Fibroblast of mammary gland (primary cell): ENCODE measurements around the gene SLC22A7.

Experiments used
- DNase-seq: peaks from one replicate; pipeline ENCODE4 v3.0.0-alpha.2; 2010; ENCODE audit warnings: low read depth
- H3K4me3 ChIP-seq: 2 replicates; pipeline ENCODE4 v1.5.1; 2011; ENCODE audit warnings: low read depth, mild to moderate bottlenecking, low read length, moderate library complexity; ENCODE audit not compliant: control insufficient read depth
- TF ChIP-seq, protein P1 (sequence below): conservative IDR thresholded peaks from 2 replicates; pipeline ENCODE4 v1.5.1; 2011; ENCODE audit warnings: low read depth, low read length, inconsistent platforms; ENCODE audit not compliant: control insufficient read depth, insufficient read depth

The SLC22A7 gene

DNA sequence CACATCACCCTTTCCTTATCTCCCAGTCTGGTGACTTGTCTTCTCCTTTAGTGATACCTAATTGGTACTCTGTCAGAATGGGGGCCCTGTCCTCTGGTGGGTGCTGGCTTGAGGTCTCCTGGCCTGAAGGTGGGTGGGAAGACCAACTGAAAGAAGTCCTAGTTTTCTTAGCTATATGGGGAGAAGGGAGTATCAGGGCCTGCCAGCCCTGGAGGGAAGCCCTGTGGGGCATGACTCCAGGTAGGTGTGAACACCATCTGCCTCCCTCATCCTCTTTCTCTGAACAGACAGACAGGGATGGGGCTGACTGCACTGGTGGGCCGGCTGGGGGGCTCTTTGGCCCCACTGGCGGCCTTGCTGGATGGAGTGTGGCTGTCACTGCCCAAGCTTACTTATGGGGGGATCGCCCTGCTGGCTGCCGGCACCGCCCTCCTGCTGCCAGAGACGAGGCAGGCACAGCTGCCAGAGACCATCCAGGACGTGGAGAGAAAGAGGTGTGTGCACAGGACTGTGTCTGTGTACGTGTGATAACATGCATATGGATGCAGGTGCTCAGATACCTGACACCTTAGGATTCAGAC lies 5.8 kb downstream of the SLC22A7 start:
- no peak for DNase-seq
- no peak overlapping the region for H3K4me3 ChIP-seq
- TF ChIP-seq, protein P1, sequence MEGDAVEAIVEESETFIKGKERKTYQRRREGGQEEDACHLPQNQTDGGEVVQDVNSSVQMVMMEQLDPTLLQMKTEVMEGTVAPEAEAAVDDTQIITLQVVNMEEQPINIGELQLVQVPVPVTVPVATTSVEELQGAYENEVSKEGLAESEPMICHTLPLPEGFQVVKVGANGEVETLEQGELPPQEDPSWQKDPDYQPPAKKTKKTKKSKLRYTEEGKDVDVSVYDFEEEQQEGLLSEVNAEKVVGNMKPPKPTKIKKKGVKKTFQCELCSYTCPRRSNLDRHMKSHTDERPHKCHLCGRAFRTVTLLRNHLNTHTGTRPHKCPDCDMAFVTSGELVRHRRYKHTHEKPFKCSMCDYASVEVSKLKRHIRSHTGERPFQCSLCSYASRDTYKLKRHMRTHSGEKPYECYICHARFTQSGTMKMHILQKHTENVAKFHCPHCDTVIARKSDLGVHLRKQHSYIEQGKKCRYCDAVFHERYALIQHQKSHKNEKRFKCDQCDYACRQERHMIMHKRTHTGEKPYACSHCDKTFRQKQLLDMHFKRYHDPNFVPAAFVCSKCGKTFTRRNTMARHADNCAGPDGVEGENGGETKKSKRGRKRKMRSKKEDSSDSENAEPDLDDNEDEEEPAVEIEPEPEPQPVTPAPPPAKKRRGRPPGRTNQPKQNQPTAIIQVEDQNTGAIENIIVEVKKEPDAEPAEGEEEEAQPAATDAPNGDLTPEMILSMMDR, result no peak

DNA sequence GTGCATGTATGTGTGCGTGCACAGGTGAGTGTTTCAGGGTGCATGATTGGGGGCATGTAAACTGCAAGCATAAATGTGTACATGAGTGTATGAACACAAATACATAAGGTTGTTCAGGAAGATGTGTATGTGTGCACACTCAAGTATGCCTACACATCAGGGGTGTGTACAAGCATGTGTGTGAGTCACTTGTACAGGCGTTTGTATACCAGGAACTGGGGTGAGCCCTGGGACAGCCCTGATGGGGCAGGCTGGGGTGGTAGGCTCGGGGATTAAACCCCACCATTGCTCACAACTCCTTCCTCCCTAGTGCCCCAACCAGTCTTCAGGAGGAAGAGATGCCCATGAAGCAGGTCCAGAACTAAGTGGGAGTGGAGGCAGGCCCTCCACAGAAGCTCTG lies 6.3 kb downstream of the SLC22A7 start:
- DNase-seq, result no peak
- no peak overlapping the region for H3K4me3 ChIP-seq
- TF ChIP-seq, protein P1, result no peak

DNA sequence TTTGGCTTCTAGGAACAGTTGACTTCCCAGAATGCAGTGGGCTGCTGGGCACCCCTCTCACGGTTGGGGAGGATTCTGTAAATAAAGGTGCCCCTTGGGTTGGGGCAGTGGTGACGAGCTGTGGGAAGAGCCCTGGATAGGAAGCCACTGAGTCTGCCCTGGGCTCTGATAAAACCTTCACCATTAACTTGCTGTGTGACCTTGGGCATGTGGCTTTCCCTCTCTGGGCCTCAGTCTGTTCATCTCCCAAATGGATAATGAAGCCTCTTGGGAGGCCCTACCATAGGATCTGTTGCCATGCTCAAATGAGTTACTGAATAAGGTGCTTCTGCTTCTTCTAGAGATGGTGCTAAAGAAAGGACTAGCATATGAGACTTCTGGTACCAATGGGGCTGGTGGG lies 6.8 kb downstream of the SLC22A7 start:
- TF ChIP-seq, protein P1, result no peak
- H3K4me3 ChIP-seq, result no peak overlapping the region
- no peak for DNase-seq

DNA sequence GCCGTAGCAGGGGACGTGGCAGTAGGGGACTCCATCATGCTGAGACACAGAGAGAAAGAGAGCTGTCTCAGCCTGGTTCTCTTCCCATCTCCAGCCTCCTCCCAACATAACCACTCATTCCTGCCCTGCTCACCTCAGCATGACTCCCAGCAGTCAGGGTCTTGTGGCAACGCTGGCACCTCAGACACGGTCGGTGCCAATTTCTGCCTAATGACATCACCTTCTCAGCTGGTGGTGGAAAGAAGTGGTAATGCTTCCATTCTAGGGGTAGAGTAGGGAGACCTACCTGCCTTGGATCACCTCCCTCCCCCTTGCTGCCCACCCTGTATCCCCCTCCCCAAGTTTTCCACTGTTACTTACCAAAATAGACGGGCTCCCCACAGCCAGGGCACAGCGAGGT lies 8.0 kb downstream of the SLC22A7 start:
- TF ChIP-seq, protein P1, result no peak
- DNase-seq, result no peak
- H3K4me3 ChIP-seq, result no peak overlapping the region

DNA sequence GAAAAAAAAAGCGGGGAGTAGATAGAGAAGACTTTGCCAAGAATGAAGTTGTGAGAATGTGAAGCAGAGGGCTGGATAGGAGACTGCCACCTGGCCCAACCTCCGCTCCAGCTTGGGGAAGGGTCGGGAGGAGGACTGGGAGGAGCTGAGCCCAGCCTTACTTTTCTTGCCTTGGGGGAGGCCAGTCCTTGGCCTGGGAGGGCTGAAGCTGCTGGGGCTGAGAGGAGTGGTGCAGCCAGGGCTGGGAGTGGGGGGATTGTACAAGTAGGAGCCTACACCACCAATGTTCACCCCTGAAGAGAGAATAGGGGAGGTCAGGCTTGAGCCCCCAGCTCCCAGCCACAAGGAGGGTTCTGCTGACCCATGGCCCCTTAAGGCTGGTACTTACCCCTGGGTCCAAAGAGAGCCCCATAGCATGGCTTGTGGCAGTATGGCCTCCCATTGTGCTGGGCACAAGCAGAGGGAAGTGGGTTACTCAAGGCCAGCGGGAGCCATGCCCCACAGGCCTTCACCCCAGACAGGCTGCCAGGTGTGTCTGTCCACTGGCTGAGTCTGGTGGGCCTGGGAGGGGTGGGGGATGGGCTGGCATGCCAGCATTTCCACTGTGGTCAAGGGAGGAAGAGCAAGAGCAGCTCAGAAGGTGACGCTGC lies 9.5 kb downstream of the SLC22A7 start:
- no peak overlapping the region for H3K4me3 ChIP-seq
- DNase-seq, result no peak
- TF ChIP-seq, protein P1, result no peak

DNA sequence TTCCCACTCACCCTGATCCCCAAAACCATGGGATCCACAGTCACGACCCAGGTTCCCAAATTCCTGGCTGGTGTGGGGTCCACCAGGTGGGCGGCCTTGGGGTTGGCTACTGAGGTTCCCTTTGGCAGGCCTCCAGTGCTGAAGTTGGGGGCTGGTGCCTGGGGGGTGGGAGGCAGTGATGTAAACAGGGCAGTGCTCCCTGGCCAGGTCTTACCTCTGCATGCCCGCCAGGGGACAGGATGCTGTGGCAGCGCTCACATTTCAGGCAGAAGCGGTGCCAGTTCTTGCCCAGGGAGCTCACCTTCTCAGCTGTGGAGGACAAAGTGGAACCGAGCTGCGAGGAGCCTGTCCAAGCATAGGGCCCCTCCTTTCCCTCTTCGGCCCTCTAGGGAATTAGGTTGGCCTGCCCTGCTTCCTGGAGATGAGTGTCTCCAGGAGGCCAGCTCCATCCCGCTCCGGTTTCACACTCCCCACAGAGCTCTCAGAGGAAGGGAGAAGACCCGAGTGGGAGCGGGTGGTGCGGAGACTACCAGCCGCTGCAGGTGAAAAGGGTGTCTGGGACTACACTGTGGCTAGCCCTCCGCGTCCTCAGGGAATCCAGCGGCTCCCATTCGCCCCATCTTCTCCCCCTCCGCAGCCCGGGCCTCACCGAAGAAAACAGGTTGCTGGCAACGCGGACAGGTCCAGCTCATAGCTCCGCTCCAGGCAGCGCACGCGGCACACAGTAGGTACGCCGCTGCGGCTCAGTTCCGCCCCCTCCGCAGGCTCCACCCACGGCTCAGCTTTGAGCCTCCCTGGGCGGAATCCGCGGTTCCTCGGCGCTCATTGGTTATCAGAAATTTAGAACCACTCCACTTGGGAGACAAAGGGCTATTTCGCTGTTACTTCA lies 10.3 kb downstream of the SLC22A7 start, which contains the start of gene CRIP3:
Gene CRIP3 (minus strand): TSS at position 726 of the 889 bp plus-strand sequence. CDS start 34 bp downstream, at position 692.
- TF ChIP-seq, protein P1, result peak; percentile 17
- DNase-seq, result peak; percentile 56
- peak within 1 kb of the TSS; percentile 32 for H3K4me3 ChIP-seq
